RPMI7951 (cell line): Measurements from ENCODE around the gene CD244. TPM values are rescaled to one million over a fixed set of nuclear protein-coding genes. Genes with fewer than 3 reads are reported as not detected.
"Not testable (repeated sequence)": the region's sequence is repeated elsewhere in the genome, so short reads cannot be mapped to it uniquely, and the experiment has no call there.

Experiments used
- DNase-seq: peaks from one replicate; pipeline ENCODE4 v3.0.0-alpha.2; 2012; ENCODE audit warnings: low read depth
- total RNA-seq: library from RNA; depleted of rRNA; stranded (reverse); fragments of >200 nt; shearing (Covaris generic); gene quantifications from 2 replicates; pipeline ENCODE4 v1.2.3, GENCODE V29; 2014

Gene CD244
- total RNA-seq, 1 experiment from 2014 or later, result not detected

DNA sequence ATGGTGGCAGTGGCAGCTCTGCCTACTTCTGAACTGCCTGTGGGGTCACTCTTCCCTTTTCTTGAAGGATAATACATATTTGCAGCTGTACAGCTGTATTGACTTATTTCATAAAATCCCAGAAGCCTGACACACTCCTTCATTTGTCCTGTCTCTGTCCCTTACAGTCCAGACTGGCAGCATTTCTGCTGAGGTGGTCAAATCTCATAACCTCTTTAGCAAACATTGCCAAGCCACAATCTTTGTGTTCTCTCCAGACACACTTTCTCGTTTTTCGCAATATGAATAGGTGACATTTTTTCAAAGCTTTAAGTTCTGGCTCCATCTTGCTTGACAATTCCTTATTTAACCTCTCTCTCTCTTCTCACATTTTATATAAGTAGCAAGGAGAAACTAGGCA is 51.5 kb downstream of the CD244 start:
- DNase-seq, result no peak

DNA sequence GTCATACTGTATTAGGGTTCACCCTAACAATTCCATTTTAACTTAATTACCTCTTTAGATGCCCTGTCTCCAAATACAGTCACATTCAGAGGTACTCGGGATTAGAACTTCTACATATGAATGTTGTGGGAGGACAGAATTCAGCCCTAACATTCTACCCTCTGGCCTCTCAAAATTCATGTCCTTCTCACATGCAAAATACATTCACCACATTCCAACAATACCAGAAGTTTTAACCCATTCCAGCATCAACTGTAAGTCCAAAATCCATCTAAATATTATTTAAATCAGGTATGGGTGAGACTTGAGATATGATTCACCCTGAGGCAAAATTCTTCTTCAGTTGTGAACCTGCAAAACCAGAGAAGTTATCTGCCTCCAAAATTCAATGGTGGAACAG is 52.2 kb downstream of the CD244 start:
- DNase-seq, result no peak

DNA sequence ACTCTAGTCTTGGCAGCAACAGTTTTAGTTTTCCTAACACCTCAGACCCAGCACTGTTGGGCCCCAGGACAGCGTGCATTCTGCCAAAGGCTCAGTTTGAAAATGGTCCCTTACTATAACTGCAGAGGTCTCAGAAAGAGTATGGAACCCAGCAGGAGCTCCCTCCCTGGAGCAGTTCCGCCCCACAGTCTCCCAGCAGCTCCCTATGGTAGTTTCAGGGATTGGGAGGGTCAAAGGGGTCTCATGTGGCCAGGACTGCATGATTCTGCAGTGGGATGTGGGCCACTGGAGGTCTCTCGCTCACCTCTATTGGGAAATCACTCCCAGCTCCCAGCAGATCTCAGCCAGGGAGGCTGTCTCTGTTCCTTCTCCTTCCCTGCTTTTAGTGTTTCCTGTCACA is 54.4 kb downstream of the CD244 start:
- DNase-seq, result no peak

DNA sequence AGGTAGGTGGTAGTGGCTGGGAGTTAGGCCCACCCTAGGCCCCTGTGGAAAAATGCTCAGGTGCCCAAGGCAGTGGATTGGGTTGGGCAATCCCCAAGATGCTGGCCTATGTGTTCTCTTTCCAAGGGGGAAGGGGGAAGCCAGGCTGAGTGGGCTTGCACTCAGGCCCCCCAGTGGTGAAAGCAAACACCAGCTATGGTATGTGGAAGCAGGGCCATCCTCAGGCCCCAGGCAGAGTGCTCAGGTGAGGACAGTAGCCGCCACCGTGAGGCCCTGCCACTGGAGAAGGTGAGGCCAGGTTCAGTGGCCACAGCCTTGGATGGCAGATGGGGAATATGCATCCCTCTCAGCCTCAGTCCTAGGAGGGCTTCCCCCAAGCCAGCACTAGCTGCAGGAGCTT is 54.9 kb downstream of the CD244 start:
- no peak for DNase-seq

DNA sequence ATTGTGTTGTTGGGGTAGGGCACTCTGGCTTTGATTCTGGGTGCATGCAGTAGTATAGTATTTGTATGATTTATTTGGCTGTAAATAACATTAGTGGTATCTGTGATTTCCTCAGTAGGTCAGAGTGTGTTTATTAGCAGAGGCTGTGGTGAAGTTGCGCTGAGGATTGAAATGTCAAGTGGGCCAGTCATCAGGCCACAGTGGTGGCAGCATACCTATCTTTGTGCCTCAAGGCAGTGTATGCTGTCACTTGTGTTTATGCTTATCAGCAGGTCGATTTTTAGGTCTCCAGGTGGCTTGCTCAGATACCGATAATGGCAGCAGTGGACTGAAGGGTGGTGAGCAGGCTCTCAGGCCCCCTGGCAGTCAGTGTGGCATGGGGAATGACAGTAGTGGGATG is 55.4 kb downstream of the CD244 start:
- DNase-seq, result no peak

DNA sequence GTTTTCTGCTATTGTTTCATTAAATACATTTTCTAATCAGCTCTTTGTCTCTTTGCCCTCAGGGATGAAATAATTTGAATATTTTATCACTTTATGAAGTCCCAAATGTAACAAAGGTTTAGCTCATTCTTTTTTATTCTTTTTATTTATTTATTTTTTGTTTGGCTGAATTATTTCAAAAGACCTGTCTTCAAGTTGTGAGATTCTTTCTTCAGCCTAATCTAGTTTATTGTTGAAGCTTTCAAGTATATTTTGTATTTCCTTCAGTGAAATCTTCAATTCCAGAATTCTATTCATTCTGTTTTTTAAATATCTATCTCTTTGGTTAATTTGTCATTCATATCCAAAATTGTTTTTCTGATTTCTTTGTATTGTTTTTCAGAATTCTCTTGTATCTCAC is 55.9 kb downstream of the CD244 start:
- no peak for DNase-seq

DNA sequence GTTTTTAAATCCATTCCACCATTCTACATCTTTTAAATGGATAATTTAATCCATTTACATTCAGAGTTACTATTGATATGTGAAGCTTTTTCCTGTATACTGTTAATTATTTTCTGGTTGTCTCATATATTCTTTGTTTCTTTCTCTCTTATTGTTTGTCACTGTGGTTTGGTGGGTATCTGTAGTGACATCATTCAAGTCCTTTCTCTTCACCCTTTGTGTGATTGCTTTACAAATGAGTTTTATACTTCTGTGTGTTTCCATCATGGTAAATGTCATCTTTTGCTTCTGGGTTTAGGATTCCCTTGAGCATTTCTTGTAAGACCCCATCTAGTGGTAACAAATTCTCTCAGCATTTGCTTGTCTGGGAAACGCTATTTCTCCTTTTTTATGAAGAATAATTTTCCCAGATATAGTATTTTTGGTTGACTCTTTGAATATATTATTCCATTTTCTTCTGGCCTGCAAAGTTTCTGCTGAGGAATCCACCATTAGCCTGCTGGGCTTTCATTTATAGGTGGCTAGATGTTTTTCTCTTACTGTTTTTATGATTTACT is 56.5 kb downstream of the CD244 start:
- DNase-seq, result no peak

DNA sequence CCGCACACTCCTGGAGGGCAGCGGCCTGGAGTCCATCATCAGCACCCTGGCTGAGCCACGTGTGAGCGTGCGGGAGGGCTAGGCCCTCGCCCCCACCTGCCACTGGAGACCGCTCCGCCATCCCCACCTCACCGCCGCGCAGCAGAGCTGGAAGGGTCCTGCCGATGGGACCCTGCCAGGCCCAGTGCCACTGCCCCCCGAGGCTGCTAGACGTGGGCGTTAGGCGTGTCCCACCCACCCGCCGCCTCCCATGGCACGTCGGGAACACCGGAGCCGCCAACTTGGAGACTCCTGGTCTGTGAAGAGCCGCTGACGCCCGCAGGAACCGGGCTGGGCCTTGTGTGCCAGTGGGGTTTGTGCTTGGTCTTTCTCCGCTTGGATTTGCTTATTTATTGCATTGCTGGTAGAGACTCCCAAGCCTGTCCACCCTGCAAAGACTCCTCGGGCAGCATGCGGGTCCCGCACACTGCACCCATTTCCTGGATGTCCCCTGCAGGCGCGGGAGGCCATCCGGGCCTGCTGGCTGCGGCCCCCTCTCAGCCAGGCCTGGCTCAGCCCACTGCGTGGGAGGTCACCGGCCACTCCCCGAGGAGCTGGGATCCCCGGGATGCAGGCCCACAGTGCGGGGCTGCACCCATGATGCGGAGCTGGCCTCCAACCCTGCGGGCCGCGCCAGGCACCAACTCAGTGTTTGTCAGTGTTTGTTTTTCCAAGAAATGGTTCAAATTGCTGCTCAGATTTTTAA is 60.7 kb downstream of the CD244 start:
- no peak for DNase-seq

DNA sequence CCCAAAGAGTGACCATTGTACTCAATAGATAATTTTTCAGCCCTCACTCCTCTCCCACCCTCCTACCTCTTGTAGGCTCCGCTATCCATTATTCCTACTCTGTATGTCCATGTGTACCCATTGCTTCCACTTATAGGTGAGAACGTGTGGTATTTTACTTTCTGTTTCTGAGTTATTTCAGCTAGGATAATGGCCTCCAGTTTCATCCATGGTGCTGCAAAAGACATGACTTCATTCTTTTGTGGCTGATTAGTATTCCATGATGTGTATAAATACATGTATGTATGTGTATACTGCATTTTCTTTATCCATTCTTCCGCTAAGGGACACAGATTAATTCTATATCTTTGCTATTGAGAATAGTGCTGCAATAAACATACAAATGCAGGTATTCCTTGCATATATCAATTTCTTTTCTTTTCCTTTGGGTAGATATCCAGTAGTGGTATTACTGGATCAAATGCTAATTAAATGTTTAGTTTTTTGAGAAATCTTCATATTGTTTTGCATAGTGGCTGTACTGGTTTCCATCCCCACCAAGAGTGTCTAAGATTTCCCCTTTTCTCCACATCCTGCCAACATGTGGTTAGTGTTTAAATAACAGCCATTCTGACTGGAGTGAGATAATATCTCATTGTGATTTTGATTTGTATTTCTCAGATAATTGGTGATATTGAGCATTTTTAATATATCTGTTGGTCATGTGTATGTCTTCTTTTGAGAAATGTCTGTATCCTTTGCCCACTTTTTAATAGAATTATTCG is 61.9 kb downstream of the CD244 start:
- DNase-seq, result no peak

DNA sequence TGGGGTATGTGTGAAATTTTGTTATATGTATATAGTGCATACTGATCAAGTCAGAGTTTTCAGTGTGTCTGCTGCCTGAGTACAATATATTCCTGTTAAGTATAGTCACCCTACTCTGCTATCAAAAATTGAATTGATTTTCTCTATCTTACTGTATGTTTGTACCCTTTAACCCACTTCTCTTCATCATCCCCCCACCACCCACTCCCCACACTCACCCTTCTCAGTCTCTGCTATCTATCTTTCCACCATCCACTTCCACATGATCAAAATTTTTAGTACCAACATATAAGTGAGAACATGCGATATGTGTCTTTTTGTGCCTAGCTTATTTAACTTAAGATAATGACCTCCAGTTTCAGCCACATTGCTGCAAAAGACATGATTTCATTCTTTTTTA is 62.5 kb downstream of the CD244 start:
- no peak for DNase-seq

DNA sequence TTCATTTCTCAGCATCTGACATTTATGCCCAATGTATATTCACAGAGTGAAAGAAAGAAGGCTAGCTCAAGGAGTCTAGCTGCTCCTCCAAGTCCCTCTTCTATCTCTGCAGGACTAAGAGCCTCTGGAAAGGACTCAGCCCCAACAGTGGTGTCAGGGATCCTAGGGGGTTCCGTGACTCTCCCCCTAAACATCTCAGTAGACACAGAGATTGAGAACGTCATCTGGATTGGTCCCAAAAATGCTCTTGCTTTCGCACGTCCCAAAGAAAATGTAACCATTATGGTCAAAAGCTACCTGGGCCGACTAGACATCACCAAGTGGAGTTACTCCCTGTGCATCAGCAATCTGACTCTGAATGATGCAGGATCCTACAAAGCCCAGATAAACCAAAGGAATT is 63.0 kb downstream of the CD244 start:
- DNase-seq, result no peak

DNA sequence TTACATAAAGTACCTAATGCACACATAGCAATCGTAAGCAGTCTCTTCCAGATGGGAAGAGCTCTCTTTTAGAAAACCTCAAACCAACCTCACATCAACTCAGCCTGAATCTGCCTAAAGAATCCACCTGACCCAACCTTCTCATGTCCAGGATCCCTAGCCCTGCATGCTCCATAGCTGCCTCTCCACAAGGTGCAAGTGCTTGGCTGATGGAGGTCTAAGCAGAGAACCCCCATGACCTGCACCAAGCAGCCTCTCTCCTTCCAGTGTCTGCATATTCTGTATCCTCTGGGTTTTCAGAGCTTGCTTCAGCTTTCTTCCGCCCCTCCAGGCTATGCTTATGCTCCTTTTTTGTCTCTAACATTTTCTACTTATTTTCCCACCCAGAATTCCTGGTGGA is 64.2 kb downstream of the CD244 start:
- no peak for DNase-seq

DNA sequence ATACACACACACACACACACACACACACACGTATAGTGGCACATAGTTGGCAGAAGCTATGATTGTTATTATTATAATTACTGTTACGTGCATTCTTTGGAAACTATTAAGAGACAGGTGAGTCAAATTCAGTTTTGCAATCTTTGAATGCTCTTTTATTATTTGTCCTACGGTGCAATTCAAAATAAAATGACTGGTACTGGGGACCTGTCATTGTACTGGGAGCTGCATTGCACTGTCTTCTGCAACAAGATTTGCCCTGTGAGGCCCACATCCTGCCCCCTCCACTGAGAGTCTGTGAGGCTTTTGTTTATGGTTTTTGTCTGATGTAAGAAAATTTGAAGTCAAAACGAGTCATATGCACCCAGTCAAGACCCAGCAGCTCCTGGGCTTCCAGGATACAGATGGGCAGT is 64.8 kb downstream of the CD244 start:
- no peak for DNase-seq

DNA sequence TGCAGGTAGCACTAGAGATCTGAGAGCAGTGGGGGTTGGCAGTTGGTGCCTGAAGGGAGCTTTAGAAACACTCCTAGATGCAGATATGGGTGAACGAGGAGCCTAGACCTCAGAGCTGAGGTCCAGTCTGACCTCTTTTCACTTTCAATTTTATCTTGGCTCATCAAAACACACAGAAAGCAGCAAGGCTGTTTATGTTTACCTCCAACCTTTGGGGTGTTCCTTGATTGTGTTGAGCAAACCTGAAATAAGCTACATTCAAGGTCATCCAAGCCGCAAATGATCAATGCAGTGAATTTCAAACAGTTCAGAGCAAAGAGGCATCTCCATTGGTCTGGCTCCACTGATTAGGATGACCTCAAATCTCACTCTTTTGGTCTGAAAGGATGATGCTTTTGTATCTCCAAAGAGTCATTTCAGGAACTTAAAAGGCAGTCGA is 65.4 kb downstream of the CD244 start:
- DNase-seq, result no peak

DNA sequence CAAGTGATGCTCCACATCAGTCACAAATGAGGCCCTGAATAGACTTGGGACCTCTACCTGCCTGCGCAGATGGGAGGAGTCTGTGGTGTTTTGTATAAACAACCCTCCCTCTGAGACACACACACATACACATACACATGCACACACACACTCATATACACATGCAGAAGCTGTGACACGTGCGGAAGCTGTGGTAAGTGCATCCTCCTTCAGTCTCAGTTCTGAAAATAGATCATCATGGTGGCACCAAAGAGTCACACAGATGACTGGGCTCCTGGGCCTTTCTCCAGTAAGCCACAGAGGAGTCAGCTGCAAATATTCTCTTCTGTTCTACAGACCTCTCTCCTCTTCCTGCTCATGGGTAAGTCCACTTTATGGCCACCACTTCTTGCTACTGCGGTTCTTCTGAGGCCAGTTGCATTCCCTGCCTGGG is 66.7 kb downstream of the CD244 start, which contains the start of gene LY9:
TSS of gene LY9 (plus strand) at position 224 of the 433 bp plus-strand sequence. CDS start at position 238, 14 bp downstream.
- DNase-seq, result no peak

DNA sequence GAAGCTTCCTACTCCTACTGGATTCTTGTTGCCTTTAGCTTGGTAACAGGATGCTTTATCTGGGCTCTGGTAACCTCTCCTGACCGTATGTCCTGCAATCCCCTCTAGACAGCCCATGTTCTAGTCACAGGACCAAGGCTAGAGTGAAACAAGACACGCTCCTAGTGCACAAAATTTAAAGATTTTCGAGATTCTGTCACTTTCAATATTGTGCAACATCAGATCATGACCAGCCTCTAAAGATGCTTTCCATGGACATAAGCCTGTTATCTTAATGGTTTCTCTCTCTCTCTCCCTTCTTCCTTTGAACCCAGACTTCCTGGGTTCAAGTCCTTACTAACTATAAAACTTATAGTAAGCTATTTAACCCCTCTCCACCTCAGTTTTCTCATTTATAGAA is 68.3 kb downstream of the CD244 start:
- DNase-seq, result no peak

DNA sequence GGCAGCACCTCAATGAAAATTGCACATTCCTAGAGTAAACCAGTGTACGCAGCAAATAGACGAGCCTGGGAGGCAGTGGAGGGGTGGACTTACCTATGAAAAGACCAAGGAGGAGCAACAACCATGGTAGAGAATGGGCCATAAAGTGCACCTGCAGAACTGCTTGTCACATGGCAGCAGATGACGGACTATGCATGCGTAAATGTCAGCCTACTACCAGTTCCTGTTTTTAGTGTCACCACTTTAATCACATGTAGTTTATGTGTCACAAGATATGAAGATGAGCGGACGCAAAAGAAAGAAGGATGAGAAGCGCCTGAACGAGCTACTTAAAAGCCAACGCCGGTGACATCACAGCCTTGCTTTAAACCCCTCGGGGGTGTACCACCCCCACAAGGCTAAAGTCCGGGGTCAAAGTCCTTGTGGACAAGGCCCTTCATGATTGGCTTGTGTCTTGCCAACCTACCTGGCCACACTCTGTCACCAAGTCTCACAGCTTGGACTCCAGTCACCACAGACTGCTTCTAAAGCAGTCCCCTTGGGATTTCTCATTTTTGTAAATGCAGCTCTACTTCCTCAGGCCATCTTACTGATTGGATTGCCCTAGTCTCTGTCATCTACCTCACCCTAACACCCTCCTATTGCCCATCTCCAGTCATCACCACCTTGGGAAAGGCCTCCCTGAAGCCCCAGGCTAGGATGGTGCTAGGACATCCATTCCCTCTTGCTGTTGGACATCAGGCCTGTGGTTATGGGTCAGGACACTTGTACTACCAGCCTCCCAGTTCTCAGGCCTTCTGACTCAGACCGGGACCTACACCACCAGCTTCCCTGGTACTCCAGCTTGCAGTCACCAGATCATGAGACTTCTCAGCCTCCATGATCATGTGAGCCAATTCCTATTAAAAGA is 72.7 kb downstream of the CD244 start:
- no peak for DNase-seq

DNA sequence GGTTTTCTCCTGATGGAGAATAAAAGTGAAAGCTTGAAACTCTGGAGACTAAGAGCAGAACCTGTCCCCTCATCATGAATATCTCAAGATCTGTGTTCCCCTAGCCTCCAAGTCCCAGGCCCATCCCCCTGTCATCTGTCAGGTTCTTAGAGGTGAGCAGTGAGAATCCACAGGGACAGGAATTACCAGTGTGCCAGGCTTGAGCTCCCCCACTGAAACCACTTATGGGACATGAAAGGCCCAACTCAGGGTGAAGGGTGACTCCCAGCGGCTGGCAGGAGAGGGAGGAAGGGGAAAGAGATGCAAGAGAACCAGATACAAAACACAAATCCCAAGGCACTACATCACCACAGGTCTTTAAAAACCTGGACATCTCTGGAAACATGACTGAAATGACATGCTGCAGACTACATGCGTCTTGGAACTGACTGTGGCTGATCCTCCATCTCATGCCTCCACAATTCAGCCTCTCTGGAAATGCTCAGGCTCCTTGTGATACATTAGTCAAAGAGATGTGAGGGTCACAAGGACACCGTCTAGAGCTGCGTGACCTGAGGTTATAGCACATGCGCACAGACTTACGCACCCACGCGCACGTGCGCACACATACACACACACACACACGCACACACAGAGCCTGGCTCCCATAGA is 73.5 kb downstream of the CD244 start:
- no peak for DNase-seq

DNA sequence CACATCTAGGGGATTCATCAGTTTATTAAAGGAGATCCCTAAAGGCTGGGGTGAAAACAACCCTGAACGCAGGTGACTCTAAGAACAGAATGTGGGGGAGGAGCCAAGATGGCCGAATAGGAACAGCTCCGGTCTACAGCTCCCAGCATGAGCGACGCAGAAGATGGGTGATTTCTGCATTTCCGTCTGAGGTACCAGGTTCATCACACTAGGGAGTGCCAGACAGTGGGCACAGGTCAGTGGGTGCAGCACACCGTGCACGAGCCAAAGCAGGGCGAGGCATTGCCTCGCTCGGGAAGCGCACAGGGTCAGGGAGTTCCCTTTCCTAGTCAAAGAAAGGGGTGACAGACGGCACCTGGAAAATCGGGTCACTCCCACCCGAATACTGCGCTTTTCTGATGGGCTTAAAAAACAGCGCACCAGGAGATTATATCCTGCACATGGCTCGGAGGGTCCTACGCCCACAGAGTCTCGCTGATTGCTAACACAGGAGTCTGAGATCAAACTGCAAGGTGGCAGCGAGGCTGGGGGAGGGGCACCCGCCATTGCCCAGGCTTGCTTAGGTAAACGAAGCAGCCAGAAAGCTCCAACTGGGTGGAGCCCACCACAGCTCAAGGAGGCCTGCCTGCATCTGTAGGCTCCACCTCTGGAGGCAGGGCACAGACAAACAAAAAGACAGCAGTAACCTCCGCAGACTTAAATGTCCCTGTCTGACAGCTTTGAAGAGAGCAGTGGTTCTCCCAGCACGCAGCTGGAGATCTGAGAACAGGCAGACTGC is 79.5 kb downstream of the CD244 start:
- not testable (repeated sequence) for DNase-seq

DNA sequence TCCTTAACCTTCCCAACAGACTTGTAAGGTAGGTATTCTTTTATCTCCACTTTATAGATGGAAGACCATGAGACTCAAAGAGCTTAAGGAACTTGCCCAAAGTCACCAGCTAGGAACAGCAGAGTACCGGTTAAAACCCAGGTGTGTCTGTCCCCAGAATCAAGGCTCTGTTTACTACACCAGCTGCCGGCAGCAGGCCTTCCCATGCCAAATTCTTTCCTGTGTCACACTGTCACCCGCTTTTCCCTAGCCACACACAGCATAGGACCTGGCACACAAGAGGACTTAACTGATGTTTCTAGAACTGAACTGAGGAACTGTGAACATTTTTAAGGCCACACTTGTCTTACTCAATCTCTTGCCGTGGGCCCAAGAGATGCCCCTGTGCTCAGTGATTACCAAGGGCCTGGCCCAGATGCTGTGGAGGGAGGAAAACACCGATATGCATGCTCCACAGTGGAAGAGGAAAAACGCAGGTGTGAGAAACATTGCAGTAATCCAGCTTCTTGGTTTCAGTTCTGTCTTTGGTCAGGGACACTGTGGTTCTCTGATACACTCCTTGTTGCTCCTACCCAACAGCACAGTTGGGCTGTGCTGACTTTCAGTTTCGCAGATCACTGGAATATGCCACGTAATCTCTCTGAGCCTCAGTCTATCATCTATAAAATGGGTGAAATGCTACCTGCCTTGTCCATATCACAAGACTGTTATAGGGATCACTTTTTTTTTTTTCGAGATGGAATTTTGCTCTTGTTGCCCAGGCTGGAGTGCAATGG is 80.6 kb downstream of the CD244 start:
- no peak for DNase-seq
